HG03378 (cell line): ENCODE data around the gene HIF1A.
"Not testable (repeated sequence)": the region's sequence is repeated elsewhere in the genome, so short reads cannot be mapped to it uniquely, and the experiment has no call there.

ENCODE experiments used
- ATAC-seq: cut with Tn5 transposase; IDR thresholded peaks from one replicate; pipeline ENCODE4 v1.9.1; 2021; ENCODE audit warnings: mild to moderate bottlenecking, moderate library complexity; ENCODE audit not compliant: unreplicated experiment

The HIF1A gene

GRCh38 chr14:61694830-61695694, at the start of gene HIF1A:
TSS of gene HIF1A (plus strand) at chr14:61695513. CDS start at chr14:61695805, 292 bp downstream.
- peak; percentile 80 for ATAC-seq

GRCh38 chr14:61646366-61647116, 48.8 kb upstream of the HIF1A start:
- no peak for ATAC-seq

DNA sequence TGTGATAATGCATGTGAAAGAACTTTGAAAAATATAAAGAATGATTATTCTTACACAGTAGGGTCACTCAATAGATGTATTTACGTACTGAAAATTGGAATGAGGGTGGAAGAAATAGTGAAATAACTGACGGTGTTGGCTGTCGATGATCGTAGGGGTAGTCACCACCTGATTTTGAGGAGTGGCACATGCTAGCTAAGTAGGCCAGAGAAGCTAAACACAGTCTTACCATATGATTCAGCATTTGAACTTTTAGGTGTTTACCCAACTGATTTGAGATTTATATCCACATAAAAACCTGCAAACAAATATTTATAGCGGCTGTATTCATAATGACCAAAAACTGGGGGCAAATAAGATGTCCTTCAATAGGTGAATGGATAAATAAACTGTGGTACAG, 47.6 kb upstream of the HIF1A start:
- no peak for ATAC-seq

DNA sequence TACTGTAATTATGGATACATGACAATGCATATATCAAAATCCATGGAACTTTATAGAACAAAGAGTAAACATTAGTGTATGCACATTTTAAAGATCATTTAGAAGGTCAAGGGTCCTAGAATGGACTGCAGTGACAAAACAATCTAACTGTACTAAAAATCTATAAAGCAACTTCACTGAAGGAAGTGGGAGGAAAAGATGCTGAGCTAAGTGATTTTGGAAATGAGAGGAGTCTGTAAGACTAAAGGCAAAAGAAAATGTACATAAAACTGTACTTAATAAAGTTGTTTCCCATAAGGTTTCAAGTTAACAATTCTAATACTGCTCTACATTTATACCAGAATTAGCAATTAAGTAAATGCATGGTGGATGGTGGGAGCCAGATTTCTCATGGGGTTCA, 46.9 kb upstream of the HIF1A start:
- no peak for ATAC-seq

DNA sequence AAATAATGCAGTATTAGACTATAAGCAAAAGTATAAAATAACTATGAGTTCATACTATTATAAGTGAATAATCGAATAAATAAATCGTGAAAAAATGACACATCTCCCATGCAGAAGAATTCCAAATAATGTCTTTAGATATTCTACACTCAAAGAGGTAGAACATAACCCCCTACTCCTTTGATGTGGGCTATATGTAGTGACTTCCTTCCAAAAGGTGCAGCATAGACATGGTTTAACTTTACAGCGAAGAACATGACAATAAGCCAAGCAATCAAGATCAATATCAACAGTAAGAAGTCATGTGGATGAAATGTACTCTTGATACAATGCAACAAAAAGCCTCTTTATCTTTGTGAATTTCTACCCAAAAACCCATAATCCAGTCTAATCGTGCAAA, 46.0 kb upstream of the HIF1A start:
- ATAC-seq, result no peak

- ATAC-seq, result no peak
Observed at GRCh38 chr14:61651355-61651754, 44.0 kb upstream of the HIF1A start.

GRCh38 chr14:61652526-61653262, 42.6 kb upstream of the HIF1A start:
- ATAC-seq, result peak; percentile 80

GRCh38 chr14:61653507-61653906, 41.8 kb upstream of the HIF1A start:
- no peak for ATAC-seq

DNA sequence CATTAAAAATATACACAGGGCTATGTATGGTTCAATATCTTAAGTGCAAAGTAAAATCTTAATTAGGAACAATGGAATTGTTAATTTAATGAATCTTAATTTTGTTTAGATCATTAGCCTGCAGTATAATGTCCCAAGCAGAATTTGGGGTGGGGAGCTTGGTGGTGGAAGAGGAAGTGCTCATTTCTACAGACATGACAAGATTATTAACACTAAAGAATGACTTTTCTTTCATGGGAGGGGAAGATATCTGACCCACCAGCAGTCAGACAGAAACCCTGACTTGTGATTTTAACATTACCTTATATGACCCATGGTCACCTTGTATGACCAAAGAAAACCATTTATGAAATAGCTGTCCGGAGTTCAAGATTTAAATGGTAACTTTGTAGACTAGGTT, 41.3 kb upstream of the HIF1A start:
- no peak for ATAC-seq

DNA sequence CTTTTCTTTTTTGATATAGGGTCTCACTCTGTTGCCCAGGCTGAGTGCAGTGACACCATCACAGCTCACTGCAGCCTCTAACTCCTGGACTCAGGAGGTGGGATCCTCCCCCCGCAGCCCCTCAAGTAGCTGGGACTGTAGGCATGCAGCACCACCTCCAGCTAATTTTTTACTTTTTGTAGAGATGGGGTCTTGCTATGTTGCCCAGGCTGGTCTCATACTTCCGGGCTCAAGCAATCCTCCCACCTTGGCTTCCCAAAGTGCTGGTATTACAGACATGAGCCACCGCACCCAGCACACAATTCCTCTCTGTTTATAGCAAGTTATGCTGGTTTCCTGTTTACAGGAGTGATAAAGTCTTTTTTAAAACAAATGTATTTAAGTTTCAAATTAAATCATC, 39.5 kb upstream of the HIF1A start:
- ATAC-seq, result no peak

GRCh38 chr14:61656341-61656740, 39.0 kb upstream of the HIF1A start:
- ATAC-seq, result no peak

GRCh38 chr14:61658111-61658510, 37.2 kb upstream of the HIF1A start:
- ATAC-seq, result not testable (repeated sequence)

- no peak for ATAC-seq
Observed at GRCh38 chr14:61659582-61659981, 35.7 kb upstream of the HIF1A start.

DNA sequence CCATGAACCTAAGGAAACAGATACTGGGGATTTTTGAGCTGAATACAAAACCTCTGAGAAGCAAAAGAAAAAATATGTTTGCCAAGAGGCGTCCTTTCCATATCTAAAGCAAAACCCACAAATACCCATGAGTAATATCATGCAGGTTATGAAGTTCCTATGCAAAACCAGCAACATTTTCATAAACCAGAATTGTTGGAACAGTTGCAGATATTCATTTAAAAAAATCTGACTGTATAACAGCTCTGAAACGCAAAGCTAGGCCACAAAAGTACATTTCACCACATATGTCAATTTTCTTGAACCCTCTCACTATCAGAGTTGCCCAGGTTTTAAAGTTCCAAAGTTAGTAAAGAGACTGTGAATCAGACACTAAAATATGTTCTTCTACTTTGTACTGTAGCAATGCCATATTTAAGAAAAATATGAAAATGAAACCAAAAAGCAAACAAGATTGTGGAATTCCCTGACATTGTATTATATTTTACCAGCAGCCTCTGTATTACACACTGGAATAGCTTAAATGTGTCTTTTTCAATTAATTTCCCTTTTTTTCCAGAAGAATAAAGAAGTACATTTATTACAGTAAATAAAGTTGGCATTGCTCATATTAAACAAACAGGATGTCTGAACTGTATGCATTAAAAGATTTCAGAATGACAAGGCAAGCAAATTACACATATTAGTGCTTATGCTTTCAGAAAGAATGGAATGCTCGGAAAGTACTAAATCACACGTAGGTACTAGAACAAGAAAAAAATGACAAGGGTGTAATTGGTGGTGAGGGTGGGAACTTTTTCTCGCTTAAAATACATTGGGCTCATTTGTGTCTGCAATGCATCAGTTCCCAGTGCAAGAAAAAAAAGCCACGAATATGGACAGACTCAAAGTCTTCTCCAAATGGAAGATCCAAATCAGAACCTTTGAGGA, 33.6 kb upstream of the HIF1A start:
- peak; percentile 28 for ATAC-seq

DNA sequence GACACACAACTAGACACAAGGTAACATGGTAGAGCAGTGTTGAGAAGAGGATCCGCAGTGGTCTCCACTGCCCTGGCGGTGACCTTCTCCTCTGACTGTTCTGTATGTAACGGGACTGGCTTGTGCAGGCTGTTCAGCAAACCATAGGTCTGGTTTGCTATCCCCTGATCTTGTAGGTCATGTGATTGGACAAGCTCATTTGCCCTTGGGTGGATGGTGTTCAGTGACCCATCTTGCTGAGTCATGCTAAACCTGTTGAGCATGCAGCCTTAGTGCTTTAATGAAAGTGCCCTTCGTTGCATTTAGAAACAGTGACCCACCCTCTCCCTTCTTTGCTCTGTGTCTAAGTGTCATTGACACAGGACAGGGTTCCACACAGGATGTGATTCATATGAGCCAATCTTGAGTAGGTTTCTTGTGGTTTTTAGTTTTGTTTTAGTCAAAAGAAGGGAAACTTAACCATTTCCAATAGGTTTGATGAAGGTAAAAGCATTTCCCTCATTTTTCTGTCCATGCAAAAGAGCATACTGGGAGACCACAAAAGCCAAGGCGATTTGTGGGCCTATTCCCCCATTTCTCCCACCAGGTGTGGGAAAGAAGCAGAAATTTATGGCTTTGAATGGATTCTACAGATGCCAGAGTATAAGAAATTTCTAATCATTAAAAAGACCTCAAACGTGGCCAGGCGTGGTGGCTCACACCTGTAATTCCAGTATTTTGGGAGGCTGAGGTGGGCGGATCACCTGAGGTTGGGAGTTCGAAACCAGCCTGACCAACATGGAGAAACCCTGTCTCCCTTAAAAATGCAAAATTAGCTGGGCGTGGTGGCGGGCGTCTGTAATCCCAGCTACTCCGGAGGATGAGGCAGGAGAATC, 32.6 kb upstream of the HIF1A start:
- peak; percentile 88 for ATAC-seq

GRCh38 chr14:61663312-61663979, 31.9 kb upstream of the HIF1A start:
- no peak for ATAC-seq

- no peak for ATAC-seq
Observed at GRCh38 chr14:61668282-61668681, 27.0 kb upstream of the HIF1A start.

GRCh38 chr14:61670576-61670975, 24.7 kb upstream of the HIF1A start:
- ATAC-seq, result no peak

DNA sequence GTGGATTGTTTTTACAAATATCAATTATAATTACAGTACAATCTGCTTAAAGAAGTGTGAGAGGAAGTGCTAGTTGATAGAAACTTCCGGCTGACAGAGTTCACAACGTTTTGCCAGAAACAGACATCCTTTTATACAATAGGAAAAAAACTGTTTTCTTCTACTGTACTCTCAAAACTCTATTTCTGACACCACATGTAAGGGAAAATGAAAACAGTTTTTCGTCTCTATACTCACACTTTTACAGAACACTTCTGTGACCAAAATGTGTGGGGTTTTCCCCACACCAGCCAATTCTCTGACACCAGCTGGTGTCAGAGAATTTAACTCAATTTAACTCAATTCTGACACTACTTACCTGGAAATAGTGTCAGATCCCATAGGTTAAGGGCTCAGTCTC, 24.2 kb upstream of the HIF1A start:
- peak; percentile 90 for ATAC-seq
